Activated CD4-positive, alpha-beta T cell treated with anti-CD3 and anti-CD28 coated beads for 1 hour (primary cell): ENCODE measurements around the gene HOXB7.

Experiments used
- DNase-seq: peaks from one replicate; pipeline ENCODE4 v3.0.0-alpha.2; 2020

Gene HOXB7

DNA sequence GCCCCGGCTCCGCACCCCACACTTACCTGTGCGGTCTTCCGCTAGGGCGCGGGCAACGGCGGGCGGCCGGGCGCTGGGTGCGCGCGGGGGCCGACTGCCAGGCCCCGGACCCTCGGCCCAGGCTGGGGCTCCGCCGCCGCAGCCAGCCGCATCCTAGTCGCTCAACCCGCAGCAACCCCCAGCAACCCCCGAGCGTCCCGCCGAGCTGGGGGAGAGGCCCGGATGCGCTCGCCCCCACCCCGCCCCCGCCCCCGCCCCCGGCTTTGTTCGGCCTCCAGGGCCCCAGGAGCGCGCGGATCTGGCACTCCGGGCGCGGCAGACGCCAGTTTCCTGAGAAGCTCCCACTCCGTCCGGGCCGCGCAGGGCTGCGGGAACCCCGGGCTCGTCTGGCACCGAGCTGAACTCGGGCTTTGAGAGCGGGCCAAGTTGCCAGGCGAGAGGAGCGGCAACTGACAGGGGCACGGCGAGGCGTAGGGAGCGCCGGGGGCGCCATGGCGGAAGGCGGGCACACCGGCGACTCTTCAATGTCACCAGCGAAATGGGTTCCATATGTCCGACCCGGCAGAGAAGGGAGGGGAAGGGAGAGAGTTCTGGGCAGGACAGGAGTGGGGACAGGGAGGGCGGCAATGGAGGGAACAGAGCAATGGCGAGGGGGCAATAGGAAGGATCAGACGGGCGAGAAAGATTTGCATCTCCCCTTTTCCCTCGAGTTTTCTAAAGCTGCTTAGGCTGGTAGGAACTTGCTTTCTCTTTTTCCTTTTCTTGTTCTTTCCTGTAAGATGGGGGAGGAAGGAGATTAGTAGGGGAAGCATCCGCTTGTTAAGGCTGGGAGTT is 46.4 kb downstream of the HOXB7 start:
- no peak for DNase-seq

DNA sequence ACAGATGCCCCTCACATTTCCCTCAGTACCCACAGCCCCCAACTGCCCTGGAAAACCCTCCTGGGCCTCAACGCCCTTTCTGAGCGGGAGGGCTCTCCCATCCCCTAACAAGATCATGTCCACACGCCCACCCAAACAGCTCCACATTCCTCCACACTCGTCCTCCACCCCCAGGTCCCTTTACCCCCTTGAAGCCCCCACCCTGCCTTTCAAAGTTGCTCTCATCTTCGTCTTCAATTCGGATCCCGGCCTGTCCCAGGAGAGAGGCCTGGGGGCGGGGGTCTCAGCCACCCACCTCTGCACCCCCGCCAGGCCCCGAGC is 47.0 kb downstream of the HOXB7 start:
- no peak for DNase-seq

DNA sequence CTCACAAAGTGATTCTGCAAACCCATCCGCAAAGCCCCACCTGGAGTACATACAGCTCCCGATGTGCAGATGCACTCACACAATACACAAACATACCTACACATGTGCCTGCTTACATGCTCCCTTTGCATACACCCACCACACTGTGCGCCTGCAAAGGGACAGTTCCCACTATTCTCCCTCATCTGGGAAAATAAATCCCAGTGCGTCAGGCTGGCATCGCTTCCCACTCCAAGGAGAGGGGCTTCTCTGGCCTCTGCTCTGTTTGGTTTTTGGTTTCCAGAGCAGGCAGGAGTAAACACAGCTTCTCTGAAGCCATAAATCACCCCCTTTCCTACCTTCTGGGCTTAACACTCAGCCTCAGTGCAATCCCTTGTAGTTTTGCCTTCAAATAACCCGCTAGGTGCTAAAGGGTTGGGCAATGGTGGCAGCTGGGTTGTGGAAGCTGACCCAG is 47.4 kb downstream of the HOXB7 start:
- DNase-seq, result no peak

DNA sequence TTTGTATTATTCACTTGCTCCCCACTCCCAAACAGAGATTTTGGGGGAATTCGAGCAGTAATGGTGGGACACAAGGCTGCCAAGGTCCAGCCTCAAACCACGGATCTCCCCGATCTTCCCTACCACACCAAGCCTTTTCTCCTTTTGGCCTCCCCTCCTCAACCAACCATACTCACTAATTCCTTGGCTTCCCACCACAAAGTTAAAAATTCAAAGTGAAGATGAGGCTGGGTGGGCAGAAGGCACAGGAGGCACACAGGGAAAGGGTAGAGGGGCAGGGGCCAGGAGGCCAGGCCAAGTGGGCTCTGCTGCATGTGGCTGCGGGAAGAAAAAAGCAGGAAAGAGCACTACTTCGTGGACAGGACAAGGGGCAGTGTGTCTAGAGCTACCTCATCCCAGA is 47.9 kb downstream of the HOXB7 start:
- no peak for DNase-seq

DNA sequence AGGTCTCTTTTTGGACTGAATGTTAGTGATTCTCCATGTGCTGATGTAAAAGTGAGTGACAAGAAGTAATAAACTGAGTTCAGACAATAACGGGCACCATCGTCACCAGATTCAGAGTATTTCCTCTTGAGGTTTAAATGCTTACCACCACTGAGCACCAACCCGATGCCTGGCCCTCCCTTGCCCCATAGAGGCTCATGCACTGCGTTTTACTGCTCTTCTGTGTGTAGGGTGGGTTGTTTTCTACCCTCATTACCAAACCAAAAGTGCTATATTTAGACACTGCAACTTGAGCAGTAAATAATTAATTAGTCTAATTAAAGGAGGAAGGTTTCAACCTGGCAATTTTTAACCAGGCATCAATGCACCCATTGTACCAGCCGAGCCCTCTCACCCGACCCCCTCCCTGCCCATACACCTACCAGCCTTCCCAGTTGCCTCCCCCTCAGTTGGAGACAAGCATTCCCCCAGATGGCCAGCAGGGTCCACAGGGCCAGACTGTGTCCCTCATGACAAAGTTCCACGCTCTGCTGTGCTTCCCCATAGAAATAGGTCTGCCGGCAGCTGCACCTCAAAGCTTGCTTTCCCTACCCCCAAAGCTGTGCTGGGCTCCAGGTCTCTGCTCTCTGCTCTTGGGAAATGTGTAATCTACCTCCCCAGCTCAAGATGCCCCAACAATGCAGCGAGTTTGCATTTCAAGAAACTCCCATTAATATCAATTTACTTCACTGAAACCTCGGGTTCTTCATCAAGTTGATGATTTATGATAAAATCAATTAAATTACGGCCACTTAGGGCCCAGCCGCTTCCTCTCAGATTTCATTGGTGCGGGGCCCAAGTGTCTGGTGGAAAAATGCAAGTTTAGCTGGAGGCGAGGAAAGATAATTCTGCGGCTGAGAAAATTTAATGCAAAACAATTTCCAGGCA is 48.7 kb downstream of the HOXB7 start:
- no peak for DNase-seq

DNA sequence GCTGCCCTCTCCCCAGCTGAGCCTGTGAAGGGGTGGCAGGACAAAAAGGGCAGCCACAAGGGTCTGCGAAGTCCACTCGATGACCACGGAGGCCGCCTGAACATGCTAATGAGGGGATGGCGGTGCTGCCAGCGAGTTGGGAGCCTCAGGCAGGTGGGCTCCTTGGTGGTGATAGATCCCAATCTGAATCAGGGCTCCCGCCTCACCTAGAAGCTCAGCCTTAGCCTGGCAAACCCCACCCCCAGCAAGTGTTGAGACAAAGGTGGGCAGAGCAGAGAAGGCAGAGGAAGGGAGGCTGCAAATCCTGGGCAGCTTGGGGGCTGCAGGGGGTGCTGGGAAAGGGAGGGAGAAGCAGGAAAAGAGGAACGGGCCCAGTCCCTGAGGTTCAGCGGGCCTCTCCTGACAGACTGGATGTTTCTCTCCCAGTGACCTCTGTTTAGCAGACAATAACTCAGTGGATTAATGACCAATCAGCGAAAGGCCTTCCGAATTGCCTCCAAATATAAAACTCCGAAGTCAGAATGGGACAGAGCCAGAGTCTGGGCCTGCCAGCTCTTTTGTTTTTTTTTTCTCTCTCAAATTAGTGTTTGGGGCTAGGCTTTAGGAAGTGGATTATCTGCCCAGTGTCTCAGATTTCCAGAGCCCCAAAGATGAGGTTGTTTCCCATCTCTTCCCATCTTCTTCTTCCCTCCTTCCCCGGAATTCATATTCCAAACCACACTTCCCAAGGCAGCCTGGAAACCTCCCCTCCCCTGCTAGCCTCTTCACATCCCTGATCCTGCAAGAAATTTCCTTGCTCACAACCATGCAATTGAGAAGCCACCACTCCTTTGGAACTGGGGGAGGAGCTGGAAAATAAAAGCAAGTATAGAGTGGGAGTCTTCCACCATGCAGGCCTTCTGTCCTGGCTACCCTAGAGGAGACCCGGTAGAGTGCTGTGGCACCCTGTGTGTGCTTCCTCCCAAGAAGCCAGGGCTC is 50.7 kb downstream of the HOXB7 start:
- no peak for DNase-seq

DNA sequence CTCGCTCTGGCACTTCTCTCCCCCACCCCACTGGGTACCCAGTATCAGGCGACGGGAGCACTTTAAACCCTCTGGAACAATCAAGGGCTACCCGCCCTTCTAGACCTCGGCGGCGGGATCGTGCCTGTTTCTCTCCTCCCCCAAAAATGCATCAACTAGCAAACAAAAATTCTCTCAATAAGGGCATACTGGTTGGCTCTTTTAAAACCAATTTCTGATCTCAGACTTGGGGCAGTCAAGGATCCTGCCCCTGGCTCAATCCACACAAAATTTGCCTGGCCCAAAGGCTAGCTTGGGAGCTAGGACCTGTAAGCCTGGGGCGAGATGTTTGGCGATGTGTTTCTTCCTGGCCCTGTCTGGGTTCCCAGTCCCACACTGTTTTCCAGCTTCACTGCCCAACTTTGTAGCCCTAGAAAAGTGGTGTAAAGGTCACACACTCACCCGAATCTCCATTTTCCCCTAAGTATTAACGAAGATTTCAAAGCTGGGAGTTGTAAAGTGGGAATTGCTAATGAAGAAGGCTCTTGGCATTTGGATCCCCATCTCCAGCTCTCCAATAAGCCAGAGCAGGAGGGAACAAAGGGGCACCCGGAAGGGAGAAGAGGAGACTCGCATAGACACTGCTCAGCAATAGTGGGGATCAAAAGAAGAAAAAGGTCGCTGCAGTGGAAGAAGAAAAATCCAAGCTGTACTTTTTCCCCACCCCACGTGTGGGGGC is 51.5 kb downstream of the HOXB7 start:
- no peak for DNase-seq

DNA sequence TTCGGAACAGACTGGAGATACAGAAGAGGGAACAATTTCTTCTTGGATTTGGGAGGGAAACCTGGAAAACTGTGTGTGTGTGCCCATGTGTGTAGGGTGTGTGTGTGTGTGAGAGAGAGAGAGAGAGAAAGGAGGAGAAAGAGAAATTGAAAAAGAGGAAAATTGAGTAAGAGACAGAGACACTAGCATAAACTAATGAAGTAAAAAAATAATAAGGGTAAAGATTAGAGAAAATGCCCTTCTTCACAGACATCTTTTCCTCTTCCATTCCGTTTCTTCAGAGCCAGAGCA is 52.0 kb downstream of the HOXB7 start:
- no peak for DNase-seq

DNA sequence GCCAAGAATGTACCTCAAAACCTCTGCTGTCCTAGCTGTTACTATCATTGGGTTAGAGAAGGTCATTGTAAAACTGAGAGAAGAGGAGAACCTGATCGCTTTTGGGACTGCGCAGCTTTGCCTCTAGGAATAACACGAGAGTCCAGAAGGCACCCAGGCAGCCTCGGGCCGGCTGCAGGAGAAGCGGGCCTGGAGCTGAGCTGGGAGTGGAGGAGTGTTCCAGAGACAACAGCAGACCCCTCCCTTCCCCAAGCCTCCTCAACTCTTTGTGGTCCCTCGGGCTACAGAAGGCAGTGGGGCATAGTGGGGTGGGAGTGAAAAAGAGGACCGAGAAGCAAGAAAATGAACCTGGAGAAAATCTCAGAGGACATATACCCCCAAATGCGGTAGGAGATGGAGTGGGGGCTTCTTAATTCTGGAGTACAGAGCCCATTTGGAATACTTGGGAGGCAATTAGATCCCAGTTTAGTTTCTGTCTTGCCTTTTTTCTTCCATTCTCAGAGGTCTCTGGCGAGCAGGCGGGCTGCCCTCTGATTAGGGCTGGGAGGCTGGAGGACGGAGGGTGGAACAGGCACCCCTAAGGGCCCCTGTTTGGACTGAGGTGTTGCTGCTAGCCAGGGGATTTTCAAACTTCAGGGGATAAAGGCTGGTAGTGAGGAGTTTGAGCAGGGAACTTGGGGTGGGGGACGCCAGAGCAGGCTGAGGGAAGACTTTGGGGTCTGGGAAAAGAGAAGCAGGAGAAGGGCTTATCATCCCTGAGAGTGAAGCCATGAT is 52.6 kb downstream of the HOXB7 start:
- no peak for DNase-seq
